CD8-positive, alpha-beta memory T cell (primary cell): ENCODE results near the gene HBA1. TPM values are rescaled to one million over a fixed set of nuclear protein-coding genes. Genes with fewer than 3 reads are reported as not detected.
"Not testable (repeated sequence)": the region's sequence is repeated elsewhere in the genome, so short reads cannot be mapped to it uniquely, and the experiment has no call there.

Source experiments
- CTCF ChIA-PET: fragments of 350-600 bp; sonication (Branson Sonifier 250); formaldehyde crosslinking; loops from one replicate; lab custom pipeline; 2021; ENCODE audit warnings: antibody characterized with exemption; lab: Charles Lee
- POLR2A ChIA-PET: fragments of 350-600 bp; sonication (Branson Sonifier 250); formaldehyde crosslinking; loops from one replicate; lab custom pipeline; 2021; ENCODE audit warnings: antibody characterized with exemption; lab: Charles Lee
- DNase-seq, 5 donors: peaks; one replicate each; pipeline versions ENCODE4 v3.0.0 to v3.0.0-alpha.2; 2020 to 2022; ENCODE audit warnings: mixed read lengths in 1 of 5
- H3K27ac ChIP-seq: one replicate; pipeline ENCODE4 v1.7.0; 2013; ENCODE audit warnings: low read depth, mild to moderate bottlenecking, low read length, moderate library complexity
- H3K27me3 ChIP-seq: 2 replicates; pipeline ENCODE4 v1.7.0; 2013; ENCODE audit warnings: low read length, mild to moderate bottlenecking; ENCODE audit not compliant: insufficient read depth, poor library complexity, severe bottlenecking
- H3K36me3 ChIP-seq: 2 replicates; pipeline ENCODE4 v1.7.0; 2013; ENCODE audit warnings: mild to moderate bottlenecking, low read length, moderate library complexity; ENCODE audit not compliant: insufficient read depth
- H3K4me1 ChIP-seq: 2 replicates; pipeline ENCODE4 v1.7.0; 2013; ENCODE audit warnings: mild to moderate bottlenecking, low read length, moderate library complexity; ENCODE audit not compliant: insufficient read depth
- H3K4me3 ChIP-seq: 2 replicates; pipeline ENCODE4 v1.7.0; 2013; ENCODE audit warnings: mild to moderate bottlenecking, low read length
- H3K9me3 ChIP-seq: 2 replicates; pipeline ENCODE4 v1.7.0; 2013; ENCODE audit warnings: mild to moderate bottlenecking, low read length
- H3K27ac Mint-ChIP-seq, 8 donors: one replicate each; pipeline ENCODE4 v1.8.0; 2020 to 2021; ENCODE audit warnings: mixed read lengths in 8 of 8, mild to moderate bottlenecking in 6 of 8, inconsistent platforms in 3 of 8, moderate library complexity in 3 of 8
- H3K27me3 Mint-ChIP-seq, 2 donors: one replicate each; pipeline ENCODE4 v1.8.0; 2020 to 2021; ENCODE audit warnings: mixed read lengths in 2 of 2, mild to moderate bottlenecking in 1 of 2, moderate library complexity in 1 of 2
- H3K36me3 Mint-ChIP-seq, 3 donors: one replicate each; pipeline ENCODE4 v1.8.0; 2020 to 2021; ENCODE audit warnings: mixed read lengths in 3 of 3, inconsistent platforms in 1 of 3, mild to moderate bottlenecking in 1 of 3
- H3K4me1 Mint-ChIP-seq, 3 donors: one replicate each; pipeline ENCODE4 v1.8.0; 2020 to 2021; ENCODE audit warnings: mixed read lengths in 3 of 3, inconsistent platforms in 1 of 3, mild to moderate bottlenecking in 1 of 3
- H3K4me3 Mint-ChIP-seq, 7 donors: one replicate each; pipeline ENCODE4 v1.8.0; 2020 to 2021; ENCODE audit warnings: mixed read lengths in 7 of 7, mild to moderate bottlenecking in 6 of 7, moderate library complexity in 4 of 7, inconsistent platforms in 2 of 7
- H3K9me3 Mint-ChIP-seq, 5 donors: one replicate each; pipeline ENCODE4 v1.8.0; 2020 to 2022; ENCODE audit warnings: mixed read lengths in 5 of 5, mild to moderate bottlenecking in 3 of 5, moderate library complexity in 2 of 5, inconsistent platforms in 1 of 5
- polyA plus RNA-seq: library from polyadenylated mRNA; unstranded; fragments of 300-500 nt; fragmentation: Illumina TruSeq; gene quantifications from one replicate; pipeline ENCODE4 v1.2.3, GENCODE V29; 2021
- total RNA-seq, 2 experiments: library from RNA; stranded (reverse); gene quantifications; one replicate each; pipeline ENCODE4 v1.2.3, GENCODE V29; 2021

The HBA1 gene
- total and polyA plus RNA-seq, 3 experiments from 2014 or later, result 1.6 TPM; not detected in 2

DNA sequence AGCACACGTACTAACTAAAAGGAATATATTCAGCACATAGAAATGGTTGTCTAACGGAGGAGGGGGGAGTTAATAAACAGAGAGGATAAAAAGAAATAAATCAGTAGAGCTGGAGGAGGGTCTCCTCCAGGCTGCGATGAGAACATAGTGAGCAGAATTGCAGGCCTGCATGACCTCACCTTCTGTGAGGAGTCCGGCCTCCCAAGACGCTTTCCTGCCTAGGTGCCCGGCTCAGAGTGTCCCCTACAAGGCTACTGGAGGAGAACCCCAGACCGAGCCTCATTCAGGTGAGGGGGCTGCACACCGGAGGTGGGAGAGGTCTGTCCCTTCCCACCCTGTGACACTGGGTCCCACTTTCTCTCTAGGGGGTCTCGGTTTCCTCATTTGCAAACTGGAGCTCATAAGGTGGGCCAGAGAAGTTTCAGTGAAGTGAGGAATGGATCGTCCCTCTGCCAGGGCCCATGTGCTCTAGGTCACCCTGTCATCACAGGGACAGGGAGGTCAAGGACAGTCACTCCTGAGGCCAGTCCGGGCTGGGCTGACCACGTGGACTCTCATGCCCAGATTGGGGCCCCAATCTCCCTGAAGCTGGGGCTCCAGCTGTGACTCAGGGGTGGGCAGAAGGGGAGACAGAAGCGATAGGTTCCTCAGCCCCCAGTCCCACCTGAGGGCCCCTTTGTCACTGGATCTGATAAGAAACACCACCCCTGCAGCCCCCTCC, 14.0 kb upstream of the HBA1 start:
- no peak overlapping the region for H3K4me3 Mint-ChIP-seq
- ChIA-PET POLR2A (no interaction called here), CTCF (no interaction called here)
- H3K9me3 Mint-ChIP-seq, result no peaks in the 10 kb centered on the region
- H3K36me3 Mint-ChIP-seq, result no peaks in the 10 kb centered on the region
- Histone ChIP-seq H3K27me3 (peaks cover 20% of the 10 kb centered on the region), H3K4me1 (peaks cover 10% of the 10 kb centered on the region), H3K27ac (no peak overlapping the region), H3K9me3 (no peaks in the 10 kb centered on the region), H3K4me3 (no peak overlapping the region), H3K36me3 (no peaks in the 10 kb centered on the region)
- peak overlapping the region in 1 of 8 donors; percentile 71 for H3K27ac Mint-ChIP-seq
- no peak for DNase-seq
- peaks cover 0 to 14% (median 10%) of the 10 kb centered on the region in 3 donors for H3K4me1 Mint-ChIP-seq
- peaks cover 27 to 46% of the 10 kb centered on the region in 2 donors for H3K27me3 Mint-ChIP-seq

DNA sequence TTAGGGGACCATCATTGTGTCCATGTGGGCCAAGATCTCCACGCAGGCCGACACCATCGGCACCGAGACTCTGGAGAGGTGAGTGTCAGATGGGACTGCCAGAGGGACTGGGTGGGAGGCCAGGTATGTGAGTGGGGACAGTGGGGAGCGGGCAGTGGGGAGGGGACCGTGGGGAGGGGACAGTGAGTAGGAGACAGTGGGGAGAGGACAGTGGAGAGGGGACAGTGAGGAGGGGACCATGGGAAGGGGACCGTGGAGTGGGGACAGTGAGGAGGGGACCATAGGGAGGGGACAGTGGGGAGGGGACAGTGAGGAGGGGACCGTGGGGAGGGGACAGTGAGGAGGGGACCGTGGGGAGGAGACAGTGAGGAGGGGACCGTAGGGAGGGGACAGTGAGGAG, 13.3 kb upstream of the HBA1 start:
- H3K4me3 ChIP-seq, H3K9me3 ChIP-seq, POLR2A ChIA-PET, H3K9me3 Mint-ChIP-seq, DNase-seq, H3K36me3 Mint-ChIP-seq, H3K4me1 ChIP-seq, CTCF ChIA-PET, H3K27ac ChIP-seq, H3K4me3 Mint-ChIP-seq, H3K27ac Mint-ChIP-seq, H3K36me3 ChIP-seq: not testable (repeated sequence)
- Mint-ChIP-seq H3K4me1 (peaks cover 0 to 14% (median 10%) of the 10 kb centered on the region in 3 donors), H3K27me3 (peaks cover 30 to 47% of the 10 kb centered on the region in 2 donors)
- H3K27me3 ChIP-seq, result peaks cover 27% of the 10 kb centered on the region

DNA sequence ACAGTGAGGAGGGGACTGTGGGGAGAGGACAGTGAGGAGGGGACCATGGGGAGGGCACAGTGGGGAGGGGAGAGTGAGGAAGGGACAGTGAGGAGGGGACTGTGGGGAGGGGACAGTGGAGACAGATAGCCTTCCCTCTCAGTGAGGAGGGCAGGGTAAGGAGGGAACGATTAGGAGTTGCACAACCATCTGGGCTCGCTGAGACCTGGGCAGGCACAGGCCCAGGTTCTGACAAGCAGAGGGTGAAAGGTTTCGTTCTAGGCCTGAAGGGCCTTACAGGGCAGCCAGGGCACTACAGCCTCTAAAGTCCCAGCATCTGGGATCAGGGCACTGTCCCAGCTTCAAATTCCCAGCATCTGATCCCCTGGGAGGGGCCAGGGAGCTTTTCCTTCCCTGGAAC, 12.8 kb upstream of the HBA1 start:
- H3K27me3 ChIP-seq, result peaks cover 30% of the 10 kb centered on the region
- H3K4me1 ChIP-seq, H3K27ac Mint-ChIP-seq, CTCF ChIA-PET, DNase-seq, H3K9me3 Mint-ChIP-seq, H3K36me3 ChIP-seq, H3K27ac ChIP-seq, H3K9me3 ChIP-seq, POLR2A ChIA-PET, H3K4me3 ChIP-seq, H3K36me3 Mint-ChIP-seq: not testable (repeated sequence)
- H3K4me3 Mint-ChIP-seq, result peak overlapping the region in 1 of 7 donors; percentile 38
- peaks cover 0 to 14% (median 10%) of the 10 kb centered on the region in 3 donors for H3K4me1 Mint-ChIP-seq
- H3K27me3 Mint-ChIP-seq, result peaks cover 35 to 50% of the 10 kb centered on the region in 2 donors

- POLR2A ChIA-PET, H3K36me3 ChIP-seq, H3K27ac ChIP-seq, DNase-seq, H3K9me3 ChIP-seq, H3K36me3 Mint-ChIP-seq, H3K4me1 ChIP-seq, H3K4me3 ChIP-seq, H3K9me3 Mint-ChIP-seq, H3K27ac Mint-ChIP-seq, CTCF ChIA-PET, H3K4me3 Mint-ChIP-seq: not testable (repeated sequence)
- peaks cover 0 to 14% (median 10%) of the 10 kb centered on the region in 3 donors for H3K4me1 Mint-ChIP-seq
- H3K27me3 Mint-ChIP-seq, result peaks cover 35 to 51% of the 10 kb centered on the region in 2 donors
- peaks cover 30% of the 10 kb centered on the region for H3K27me3 ChIP-seq
Measured at GRCh38 chr16:164134-164823, 12.2 kb upstream of the HBA1 start.

- peaks cover 33 to 52% of the 10 kb centered on the region in 2 donors for H3K27me3 Mint-ChIP-seq
- no peaks in the 10 kb centered on the region for H3K9me3 ChIP-seq
- H3K4me1 Mint-ChIP-seq, result peaks cover 0 to 14% (median 10%) of the 10 kb centered on the region in 3 donors
- no peaks in the 10 kb centered on the region for H3K36me3 ChIP-seq
- peaks cover 30% of the 10 kb centered on the region for H3K27me3 ChIP-seq
- H3K4me3 Mint-ChIP-seq, result peak overlapping the region in 5 of 7 donors; percentile 34 to 52 (median 47)
- POLR2A ChIA-PET, result no interaction called here
- no peak overlapping the region for H3K4me3 ChIP-seq
- peak overlapping the region in 1 of 8 donors; percentile 24 for H3K27ac Mint-ChIP-seq
- no peak overlapping the region for H3K27ac ChIP-seq
- no peak for DNase-seq
- CTCF ChIA-PET, result interaction anchor here (0.7 kb wide), 1 partner anchor 236 kb away, joined by 3 read pairs; the partner anchor contains the start of gene DECR2
- H3K36me3 Mint-ChIP-seq, result no peaks in the 10 kb centered on the region
- H3K9me3 Mint-ChIP-seq, result no peaks in the 10 kb centered on the region
- H3K4me1 ChIP-seq, result peaks cover 10% of the 10 kb centered on the region
Measured at GRCh38 chr16:164827-165538, 11.5 kb upstream of the HBA1 start.

DNA sequence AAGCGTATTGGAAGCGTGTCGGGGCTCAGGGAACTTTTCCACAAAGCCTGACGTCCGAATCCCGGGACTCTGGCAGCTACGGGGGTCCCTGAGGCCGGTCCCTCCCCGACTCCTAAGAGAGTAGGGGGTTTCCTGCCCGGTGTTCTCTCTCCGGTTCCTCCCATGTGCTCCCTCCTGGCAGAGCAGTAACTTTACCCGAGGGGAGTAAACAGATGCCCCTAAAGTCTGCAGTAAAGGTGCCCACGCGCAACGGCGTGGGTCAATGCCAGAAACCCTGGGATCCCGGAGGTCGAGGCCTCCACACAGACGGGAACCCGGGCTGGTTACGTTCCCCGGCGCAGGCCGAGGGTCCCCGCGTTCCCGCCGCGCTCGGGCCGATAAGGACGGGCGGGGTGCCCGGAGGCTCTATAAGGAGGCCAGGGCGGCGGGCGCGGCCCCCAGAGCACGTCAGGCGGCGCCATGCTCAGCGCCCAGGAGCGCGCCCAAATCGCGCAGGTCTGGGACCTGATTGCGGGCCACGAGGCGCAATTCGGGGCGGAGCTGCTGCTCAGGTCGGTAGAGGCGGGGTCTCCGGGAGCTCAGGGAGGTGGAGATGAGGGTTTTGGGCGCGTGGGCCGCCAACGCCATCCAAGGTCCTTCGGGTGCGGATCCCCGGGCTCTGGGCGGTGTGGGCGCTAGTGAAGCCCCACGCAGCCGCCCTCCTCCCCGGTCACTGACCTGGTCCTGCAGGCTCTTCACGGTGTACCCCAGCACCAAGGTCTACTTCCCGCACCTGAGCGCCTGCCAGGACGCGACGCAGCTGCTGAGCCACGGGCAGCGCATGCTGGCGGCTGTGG, 10.7 kb upstream of the HBA1 start, which contains the start of gene HBM:
HBM (plus strand) TSS at position 440 of the 836 bp plus-strand sequence; CDS start at position 460, 20 bp downstream.
- peaks cover 33 to 58% of the 10 kb centered on the region in 2 donors for H3K27me3 Mint-ChIP-seq
- no peaks in the 10 kb centered on the region for H3K9me3 Mint-ChIP-seq
- no peak within 1 kb of the TSS for H3K27ac ChIP-seq
- no peaks in the 10 kb centered on the region for H3K36me3 ChIP-seq
- peaks cover 10% of the 10 kb centered on the region for H3K4me1 ChIP-seq
- peaks cover 0 to 14% (median 10%) of the 10 kb centered on the region in 3 donors for H3K4me1 Mint-ChIP-seq
- no peaks in the 10 kb centered on the region for H3K36me3 Mint-ChIP-seq
- ChIA-PET CTCF (interaction anchor here (0.7 to 1.4 kb wide), 2 partner anchors 16 to 236 kb away, joined by 3 to 4 read pairs; partner anchors contain the start of gene DECR2), POLR2A (no interaction called here)
- peak within 1 kb of the TSS in 6 of 7 donors; percentile 41 to 62 (median 50) for H3K4me3 Mint-ChIP-seq
- H3K27ac Mint-ChIP-seq, result peak within 1 kb of the TSS in 1 of 8 donors; percentile 24
- no peaks in the 10 kb centered on the region for H3K9me3 ChIP-seq
- peak in 1 of 5 donors; percentile 19 for DNase-seq
- peaks cover 30% of the 10 kb centered on the region for H3K27me3 ChIP-seq
- no peak within 1 kb of the TSS for H3K4me3 ChIP-seq

DNA sequence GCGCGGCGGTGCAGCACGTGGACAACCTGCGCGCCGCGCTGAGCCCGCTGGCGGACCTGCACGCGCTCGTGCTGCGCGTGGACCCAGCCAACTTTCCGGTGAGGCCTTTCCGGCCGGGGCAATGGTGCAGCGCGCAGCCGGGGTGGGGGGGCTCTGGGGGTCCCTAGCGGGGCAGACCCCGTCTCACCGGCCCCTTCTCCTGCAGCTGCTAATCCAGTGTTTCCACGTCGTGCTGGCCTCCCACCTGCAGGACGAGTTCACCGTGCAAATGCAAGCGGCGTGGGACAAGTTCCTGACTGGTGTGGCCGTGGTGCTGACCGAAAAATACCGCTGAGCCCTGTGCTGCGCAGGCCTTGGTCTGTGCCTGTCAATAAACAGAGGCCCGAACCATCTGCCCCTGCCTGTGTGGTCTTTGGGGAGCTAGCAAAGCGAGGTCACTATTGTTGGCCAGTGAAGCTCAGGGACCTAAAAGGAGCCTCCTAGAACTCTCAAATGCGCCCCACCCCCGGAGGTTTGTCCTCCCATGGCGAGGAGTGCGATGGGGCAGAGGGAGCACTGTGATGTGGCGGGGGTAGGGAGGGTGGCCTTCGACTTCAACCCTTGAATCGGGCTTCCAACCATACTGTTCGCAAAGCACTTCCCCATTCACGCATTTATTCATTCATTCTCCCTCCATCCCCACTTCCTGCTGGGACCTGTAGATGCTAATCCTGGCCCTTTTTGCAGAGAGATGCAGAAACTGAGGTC, 9.9 kb upstream of the HBA1 start:
- H3K9me3 ChIP-seq, result no peaks in the 10 kb centered on the region
- H3K27me3 ChIP-seq, result peaks cover 30% of the 10 kb centered on the region
- Mint-ChIP-seq H3K9me3 (no peaks in the 10 kb centered on the region), H3K4me3 (peak overlapping the region in 4 of 7 donors; percentile 8 to 63 (median 22)), H3K27ac (no peak overlapping the region), H3K27me3 (peaks cover 29 to 56% of the 10 kb centered on the region in 2 donors), H3K36me3 (no peaks in the 10 kb centered on the region), H3K4me1 (peaks cover 0 to 14% (median 10%) of the 10 kb centered on the region in 3 donors)
- H3K27ac ChIP-seq, result no peak overlapping the region
- no peak overlapping the region for H3K4me3 ChIP-seq
- CTCF ChIA-PET, result interaction anchor here (1.4 kb wide), 1 partner anchor 15 kb away, joined by 4 read pairs; no protein-coding TSS in a partner anchor
- POLR2A ChIA-PET, result interaction anchor here (0.5 kb wide), 1 partner anchor 8 kb away, joined by 3 read pairs; no protein-coding TSS in a partner anchor
- DNase-seq, result no peak
- peaks cover 10% of the 10 kb centered on the region for H3K4me1 ChIP-seq
- no peaks in the 10 kb centered on the region for H3K36me3 ChIP-seq
